ENCODE measurements around the gene BCDIN3D. TPM values are rescaled to one million over a fixed set of nuclear protein-coding genes. Genes with fewer than 3 reads are reported as not detected.

The BCDIN3D gene
- total RNA-seq, 1 experiment from 2014 or later: 4.8 TPM

GRCh38 chr12:49876070-49876469 lies 33.2 kb upstream of the BCDIN3D start:
- Histone ChIP-seq H3K9me3 (ENCODE audit: control insufficient read depth, insufficient read depth, low read depth, low read length) (no peaks in the 10 kb centered on the region), H3K27me3 (ENCODE audit: control insufficient read depth, insufficient read depth, low read length) (no peaks in the 10 kb centered on the region), H3K4me1 (ENCODE audit: control insufficient read depth, insufficient read depth, low read length) (peaks cover 14% of the 10 kb centered on the region), H3K36me3 (ENCODE audit: control insufficient read depth, insufficient read depth, low read length) (no peaks in the 10 kb centered on the region), H3K27ac (ENCODE audit: low read length) (no peak overlapping the region), H3K4me3 (ENCODE audit: low read depth in 2 of 2, low read length in 2 of 2) (no peak overlapping the region)
- in situ Hi-C loops (cut with HindIII; ENCODE audit: low pct_unique_long_range_greater_than_20kb, low sequenced_read_pairs): no loop called here
- no TSS peak for BruUV-seq (replicated peaks)
- TF ChIP-seq SIN3A (IDR thresholded peaks at IDR 0.05; ENCODE audit: borderline replicate concordance, insufficient read depth, low read depth, low read length) (no peak), POLR2AphosphoS5 (IDR thresholded peaks at IDR 0.05; ENCODE audit: low read depth, low read length) (no peak), TCF7L2 (IDR thresholded peaks at IDR 0.05; ENCODE audit: low read depth, low read length) (no peak), REST (IDR thresholded peaks at IDR 0.05; ENCODE audit: insufficient read depth in 1 of 2, low read depth in 2 of 2, low read length in 1 of 2) (no peak), CTCF (IDR thresholded peaks at IDR 0.05) (no peak)
- ChIA-PET POLR2A (no interaction called here), CTCF (no interaction called here)
- DNase-seq (ENCODE audit: low read depth, low spot score) (no peak), ATAC-seq (no peak)
- intact Hi-C loops (cut with micrococcal nuclease; ENCODE audit: unreplicated experiment): no loop called here

GRCh38 chr12:49875115-49875720 lies 32.3 kb upstream of the BCDIN3D start:
- BruUV-seq (replicated peaks): no TSS peak
- peaks cover 14% of the 10 kb centered on the region for H3K4me1 ChIP-seq (ENCODE audit: control insufficient read depth, insufficient read depth, low read length)
- no peak overlapping the region for H3K4me3 ChIP-seq (ENCODE audit: low read depth in 2 of 2, low read length in 2 of 2)
- intact Hi-C loops (cut with micrococcal nuclease; ENCODE audit: unreplicated experiment): no loop called here
- no peaks in the 10 kb centered on the region for H3K36me3 ChIP-seq (ENCODE audit: control insufficient read depth, insufficient read depth, low read length)
- CTCF ChIA-PET: no interaction called here
- no peak for ATAC-seq
- no peaks in the 10 kb centered on the region for H3K9me3 ChIP-seq (ENCODE audit: control insufficient read depth, insufficient read depth, low read depth, low read length)
- DNase-seq (ENCODE audit: low read depth, low spot score): no peak
- POLR2A ChIA-PET: no interaction called here
- H3K27me3 ChIP-seq (ENCODE audit: control insufficient read depth, insufficient read depth, low read length): no peaks in the 10 kb centered on the region
- H3K27ac ChIP-seq (ENCODE audit: low read length): peak overlapping the region; percentile 68
- in situ Hi-C loops (cut with HindIII; ENCODE audit: low pct_unique_long_range_greater_than_20kb, low sequenced_read_pairs): no loop called here
- TF ChIP-seq POLR2AphosphoS5 (IDR thresholded peaks at IDR 0.05; ENCODE audit: low read depth, low read length) (no peak), CTCF (IDR thresholded peaks at IDR 0.05) (no peak), REST (IDR thresholded peaks at IDR 0.05; ENCODE audit: insufficient read depth in 1 of 2, low read depth in 2 of 2, low read length in 1 of 2) (no peak), TCF7L2 (IDR thresholded peaks at IDR 0.05; ENCODE audit: low read depth, low read length) (no peak), SIN3A (IDR thresholded peaks at IDR 0.05; ENCODE audit: borderline replicate concordance, insufficient read depth, low read depth, low read length) (no peak)

Data from Panc1 (cell line).